H9 (cell line): Measurements from ENCODE around the gene TPRG1. TPM values are rescaled to one million over a fixed set of nuclear protein-coding genes. Genes with fewer than 3 reads are reported as not detected.

Experiments
- DNase-seq: peaks from one replicate; pipeline ENCODE4 v3.0.0-alpha.2; 2017
- H2AFZ ChIP-seq: one replicate; pipeline ENCODE4 v1.6.1; 2013; ENCODE audit warnings: mild to moderate bottlenecking, low read length, control low read depth, moderate library complexity
- H2AK5ac ChIP-seq: 2 replicates; pipeline ENCODE4 v1.6.1; 2013; ENCODE audit warnings: low read length, control low read depth, mixed read lengths; ENCODE audit not compliant: insufficient read length
- H2BK120ac ChIP-seq: one replicate; pipeline ENCODE4 v1.6.1; 2013; ENCODE audit warnings: low read depth, mild to moderate bottlenecking, low read length, control low read depth, inconsistent platforms; ENCODE audit not compliant: poor library complexity, severe bottlenecking
- H2BK12ac ChIP-seq: 2 replicates; pipeline ENCODE4 v1.6.1; 2013; ENCODE audit warnings: low read length, control low read depth, mixed read lengths, low read depth; ENCODE audit not compliant: insufficient read length
- H2BK15ac ChIP-seq: 2 replicates; pipeline ENCODE4 v1.6.1; 2013; ENCODE audit warnings: low read depth, low read length, control low read depth
- H2BK20ac ChIP-seq: one replicate; pipeline ENCODE4 v1.6.1; 2013; ENCODE audit warnings: low read depth, mild to moderate bottlenecking, low read length, control low read depth, inconsistent platforms; ENCODE audit not compliant: poor library complexity, severe bottlenecking
- H2BK5ac ChIP-seq: 2 replicates; pipeline ENCODE4 v1.6.1; 2013; ENCODE audit warnings: low read length, control low read depth, mixed read lengths; ENCODE audit not compliant: insufficient read length
- H3K14ac ChIP-seq: 2 replicates; pipeline ENCODE4 v1.6.1; 2013; ENCODE audit warnings: low read length, control low read depth; ENCODE audit not compliant: insufficient read depth
- H3K18ac ChIP-seq: 2 replicates; pipeline ENCODE4 v1.6.1; 2013; ENCODE audit warnings: low read depth, mild to moderate bottlenecking, mixed read lengths, low read length, control low read depth; ENCODE audit not compliant: insufficient read length
- H3K23ac ChIP-seq: 2 replicates; pipeline ENCODE4 v1.6.1; 2013; ENCODE audit warnings: low read length, control low read depth, mixed read lengths, low read depth; ENCODE audit not compliant: insufficient read length
- H3K23me2 ChIP-seq: 2 replicates; pipeline ENCODE4 v1.6.1; 2013; ENCODE audit warnings: low read depth, mild to moderate bottlenecking, mixed read lengths, low read length, control low read depth; ENCODE audit not compliant: insufficient read length, poor library complexity, severe bottlenecking
- H3K27ac ChIP-seq: 2 replicates; pipeline ENCODE4 v1.5.1; 2013; ENCODE audit warnings: low read length, control low read depth, mixed read lengths, low read depth; ENCODE audit not compliant: insufficient read length
- H3K27me3 ChIP-seq: 2 replicates; pipeline ENCODE4 v1.6.1; 2013; ENCODE audit warnings: low read length, control low read depth, inconsistent platforms; ENCODE audit not compliant: insufficient read depth
- H3K4ac ChIP-seq: 2 replicates; pipeline ENCODE4 v1.6.1; 2013; ENCODE audit warnings: low read depth, mild to moderate bottlenecking, control low read depth, inconsistent platforms, low read length, moderate library complexity
- H3K4me1 ChIP-seq: 2 replicates; pipeline ENCODE4 v1.6.1; 2013; ENCODE audit warnings: low read length, control low read depth, inconsistent platforms; ENCODE audit not compliant: insufficient read depth
- H3K4me2 ChIP-seq: 2 replicates; pipeline ENCODE4 v1.6.1; 2013; ENCODE audit warnings: low read length, control low read depth, mixed read lengths; ENCODE audit not compliant: insufficient read length, insufficient read depth
- H3K56ac ChIP-seq: 2 replicates; pipeline ENCODE4 v1.6.1; 2013; ENCODE audit warnings: low read depth, mild to moderate bottlenecking, mixed read lengths, low read length, control low read depth; ENCODE audit not compliant: insufficient read length
- H3K79me1 ChIP-seq: 2 replicates; pipeline ENCODE4 v1.6.1; 2013; ENCODE audit warnings: low read depth, mild to moderate bottlenecking, moderate library complexity, low read length, control low read depth, inconsistent platforms; ENCODE audit not compliant: insufficient read depth, poor library complexity, severe bottlenecking
- H3K79me2 ChIP-seq: 2 replicates; pipeline ENCODE4 v1.6.1; 2013; ENCODE audit warnings: low read length, control low read depth, inconsistent platforms; ENCODE audit not compliant: insufficient read depth
- H3K9ac ChIP-seq: 2 replicates; pipeline ENCODE4 v1.6.1; 2013; ENCODE audit warnings: low read length, control low read depth, mixed read lengths; ENCODE audit not compliant: insufficient read length; ENCODE audit errors: extremely low read depth
- H3K9me3 ChIP-seq: one replicate; pipeline ENCODE4 v1.6.1; 2013; ENCODE audit warnings: low read depth, low read length, inconsistent platforms; ENCODE audit not compliant: control insufficient read depth
- H3T11ph ChIP-seq: one replicate; pipeline ENCODE4 v1.6.1; 2013; ENCODE audit warnings: mild to moderate bottlenecking, low read length, control low read depth, inconsistent platforms
- H4K20me1 ChIP-seq: one replicate; pipeline ENCODE4 v1.6.1; 2013; ENCODE audit not compliant: control insufficient read depth, insufficient read length, insufficient read depth
- H4K5ac ChIP-seq: 2 replicates; pipeline ENCODE4 v1.6.1; 2013; ENCODE audit warnings: low read depth, mild to moderate bottlenecking, mixed read lengths, low read length, control low read depth; ENCODE audit not compliant: insufficient read length
- H4K8ac ChIP-seq: replicated peaks from 2 replicates; pipeline ENCODE4 v1.6.1; 2013; ENCODE audit warnings: low read length, control low read depth, mixed read lengths, low read depth; ENCODE audit not compliant: insufficient read length
- H4K91ac ChIP-seq: 2 replicates; pipeline ENCODE4 v1.6.1; 2013; ENCODE audit warnings: low read depth, mild to moderate bottlenecking, moderate library complexity, mixed read lengths, low read length, control low read depth; ENCODE audit not compliant: insufficient read length
- H3K27ac Mint-ChIP-seq, 3 experiments: 2 replicates in 2 of 3; 3 replicates in 1 of 3; pipeline ENCODE4 v1.8.0; 2020 to 2021; ENCODE audit warnings: mixed read lengths in 3 of 3, mild to moderate bottlenecking in 1 of 3, moderate library complexity in 1 of 3
- H3K27me3 Mint-ChIP-seq: 2 replicates; pipeline ENCODE4 v1.8.0; 2021; ENCODE audit warnings: low read depth, mild to moderate bottlenecking, moderate library complexity, mixed read lengths
- H3K36me3 Mint-ChIP-seq, 3 experiments: 2 replicates in 2 of 3; 3 replicates in 1 of 3; pipeline ENCODE4 v1.8.0; 2020 to 2021; ENCODE audit warnings: low read depth in 3 of 3, mixed read lengths in 3 of 3; ENCODE audit not compliant: insufficient read depth in 1 of 3
- H3K4me1 Mint-ChIP-seq, 2 experiments: 2 replicates each; pipeline ENCODE4 v1.8.0; 2020; ENCODE audit warnings: mixed read lengths in 2 of 2
- H3K4me3 Mint-ChIP-seq, 2 experiments: 2 replicates in 1 of 2; 3 replicates in 1 of 2; pipeline ENCODE4 v1.8.0; 2020 to 2021; ENCODE audit warnings: mild to moderate bottlenecking in 2 of 2, mixed read lengths in 2 of 2, moderate library complexity in 1 of 2
- H3K9me3 Mint-ChIP-seq, 2 experiments: 2 replicates in 1 of 2; 3 replicates in 1 of 2; pipeline ENCODE4 v1.8.0; 2020; ENCODE audit warnings: mild to moderate bottlenecking in 2 of 2, mixed read lengths in 2 of 2, moderate library complexity in 1 of 2
- total RNA-seq: library from RNA; stranded (reverse); gene quantifications from 2 replicates; pipeline ENCODE4 v1.2.1, GENCODE V29; 2021
- TF ChIP-seq, protein P1 (sequence below): fragments of 200-600 bp; sonication (generic); conservative IDR thresholded peaks from 3 replicates; pipeline ENCODE4 v1.8.0; 2021; ENCODE audit warnings: antibody characterized with exemption, mild to moderate bottlenecking

TPRG1 gene
- total RNA-seq, 1 experiment from 2014 or later: 0.66 TPM

DNA sequence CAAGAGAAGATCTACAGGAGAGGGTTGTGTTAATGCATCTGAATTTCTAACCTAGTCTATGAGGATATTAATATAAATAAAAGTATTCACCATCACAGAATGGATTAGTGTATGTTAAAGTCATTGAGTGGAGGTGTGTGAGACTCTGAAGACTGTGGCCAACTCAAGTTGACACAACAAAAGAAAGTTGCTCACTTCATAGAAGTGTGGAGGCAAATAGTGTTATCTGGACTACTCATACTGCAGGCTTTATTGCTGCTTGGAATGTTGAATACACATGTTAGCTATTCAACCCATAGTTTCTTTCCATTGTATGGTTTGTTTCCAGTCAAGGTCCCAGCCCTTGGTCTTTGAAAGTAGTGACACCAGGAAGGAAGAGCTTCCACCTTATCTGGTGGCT, 38.0 kb upstream of the TPRG1 start:
- Histone ChIP-seq H3K18ac (no peak overlapping the region), H3K79me2 (no peaks in the 10 kb centered on the region)

More for the DNA sequence above, 38.0 kb upstream of the TPRG1 start:
- Histone ChIP-seq H2AFZ (no peak overlapping the region), H4K8ac (no peak overlapping the region), H3K27ac (no peak overlapping the region), H3K4me2 (no peak overlapping the region), H4K5ac (no peak overlapping the region), H2BK15ac (no peak overlapping the region), H3K9ac (no peak overlapping the region), H3K4ac (no peak overlapping the region), H4K20me1 (no peaks in the 10 kb centered on the region), H3K14ac (no peak overlapping the region), H3T11ph (no peak overlapping the region), H2BK5ac (no peak overlapping the region), H3K9me3 (no peaks in the 10 kb centered on the region), H3K23me2 (no peaks in the 10 kb centered on the region), H3K56ac (no peak overlapping the region), H4K91ac (no peak overlapping the region), H3K23ac (no peak overlapping the region), H2BK12ac (no peak overlapping the region), H2BK20ac (no peak overlapping the region), H2BK120ac (no peak overlapping the region), H3K79me1 (no peaks in the 10 kb centered on the region), H3K4me1 (peaks cover 2% of the 10 kb centered on the region; the same call in 1 of the 2 replicates), H2AK5ac (no peak overlapping the region), H3K27me3 (no peaks in the 10 kb centered on the region)
- Mint-ChIP-seq H3K9me3 (no peaks in the 10 kb centered on the region), H3K4me1 (peaks cover 0 to 5% of the 10 kb centered on the region in 2 experiments; a peak in 3 of 4 replicates), H3K27me3 (no peaks in the 10 kb centered on the region), H3K4me3 (no peak overlapping the region), H3K27ac (no peak overlapping the region), H3K36me3 (no peaks in the 10 kb centered on the region)
- TF ChIP-seq, protein P1, sequence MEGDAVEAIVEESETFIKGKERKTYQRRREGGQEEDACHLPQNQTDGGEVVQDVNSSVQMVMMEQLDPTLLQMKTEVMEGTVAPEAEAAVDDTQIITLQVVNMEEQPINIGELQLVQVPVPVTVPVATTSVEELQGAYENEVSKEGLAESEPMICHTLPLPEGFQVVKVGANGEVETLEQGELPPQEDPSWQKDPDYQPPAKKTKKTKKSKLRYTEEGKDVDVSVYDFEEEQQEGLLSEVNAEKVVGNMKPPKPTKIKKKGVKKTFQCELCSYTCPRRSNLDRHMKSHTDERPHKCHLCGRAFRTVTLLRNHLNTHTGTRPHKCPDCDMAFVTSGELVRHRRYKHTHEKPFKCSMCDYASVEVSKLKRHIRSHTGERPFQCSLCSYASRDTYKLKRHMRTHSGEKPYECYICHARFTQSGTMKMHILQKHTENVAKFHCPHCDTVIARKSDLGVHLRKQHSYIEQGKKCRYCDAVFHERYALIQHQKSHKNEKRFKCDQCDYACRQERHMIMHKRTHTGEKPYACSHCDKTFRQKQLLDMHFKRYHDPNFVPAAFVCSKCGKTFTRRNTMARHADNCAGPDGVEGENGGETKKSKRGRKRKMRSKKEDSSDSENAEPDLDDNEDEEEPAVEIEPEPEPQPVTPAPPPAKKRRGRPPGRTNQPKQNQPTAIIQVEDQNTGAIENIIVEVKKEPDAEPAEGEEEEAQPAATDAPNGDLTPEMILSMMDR: no peak
- no peak for DNase-seq
